Activated CD8-positive, alpha-beta memory T cell treated with anti-CD3 and anti-CD28 coated beads for 24 hours (primary cell): ENCODE data around the gene PPL.
"Not testable (repeated sequence)": the region's sequence is repeated elsewhere in the genome, so short reads cannot be mapped to it uniquely, and the experiment has no call there.

ENCODE experiments used
- DNase-seq: peaks from one replicate; pipeline ENCODE4 v3.0.0-alpha.2; 2020

The PPL gene

GRCh38 chr16:4957720-4958509 is 21.0 kb upstream of the PPL start, which contains the start of gene SEC14L5:
SEC14L5 (plus strand) TSS chr16:4958330; CDS start chr16:4959324, 994 bp downstream.
- peak; percentile 94 for DNase-seq

DNA sequence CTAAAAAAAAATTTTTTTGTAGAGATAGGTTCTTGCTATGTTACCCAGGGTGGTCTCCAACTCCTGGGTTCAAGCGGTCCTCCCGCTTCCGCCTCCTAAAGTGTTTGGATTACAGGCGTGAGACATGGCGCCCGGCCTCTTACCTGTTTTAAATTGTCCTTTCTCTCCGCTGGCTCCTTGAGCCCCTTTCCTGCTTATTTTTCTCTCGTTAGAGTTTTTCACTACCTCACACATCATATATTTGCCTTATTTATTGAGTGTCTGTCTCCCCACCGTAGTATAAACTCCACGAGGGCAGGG is 20.4 kb upstream of the PPL start:
- DNase-seq: no peak

GRCh38 chr16:4954714-4955113 is 17.8 kb upstream of the PPL start:
- no peak for DNase-seq

DNA sequence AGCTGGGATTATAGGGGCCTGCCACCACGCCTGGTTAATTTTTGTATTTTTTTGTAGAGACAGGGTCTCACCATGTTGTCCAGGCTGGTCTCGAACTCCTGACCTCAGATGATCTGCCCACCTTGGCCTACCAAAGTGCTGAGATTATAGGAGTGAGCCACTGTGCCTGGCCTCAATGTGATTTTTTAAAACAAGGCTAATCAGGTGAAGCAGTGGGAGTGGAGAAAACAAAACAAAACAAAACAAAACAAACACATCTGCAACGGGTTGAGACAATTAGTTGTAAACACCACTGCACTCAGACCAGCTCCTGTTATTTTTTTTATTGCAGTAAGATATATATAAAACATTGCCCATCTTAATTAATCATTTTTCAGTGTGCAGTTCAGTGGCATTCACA is 14.6 kb upstream of the PPL start:
- not testable (repeated sequence) for DNase-seq

DNA sequence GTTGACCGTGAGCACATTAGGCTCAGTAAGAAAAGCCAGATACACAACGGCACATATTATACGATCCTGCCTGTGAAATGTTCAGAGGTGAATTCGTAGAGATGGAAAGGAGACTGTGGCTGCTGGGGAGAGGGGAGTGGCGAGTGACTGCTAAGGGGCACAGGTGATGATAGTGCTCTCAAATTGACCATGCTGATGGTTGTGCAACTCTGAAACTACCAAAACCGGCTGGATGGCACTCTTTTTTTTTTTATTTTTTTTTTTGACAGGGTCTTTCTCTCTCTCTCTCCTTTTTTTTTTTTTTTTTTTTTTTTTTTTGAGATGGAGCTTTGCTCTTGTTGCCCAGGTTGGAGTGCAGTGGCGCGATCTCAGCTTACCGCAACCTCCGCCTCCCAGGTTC is 13.0 kb upstream of the PPL start:
- DNase-seq: no peak

DNA sequence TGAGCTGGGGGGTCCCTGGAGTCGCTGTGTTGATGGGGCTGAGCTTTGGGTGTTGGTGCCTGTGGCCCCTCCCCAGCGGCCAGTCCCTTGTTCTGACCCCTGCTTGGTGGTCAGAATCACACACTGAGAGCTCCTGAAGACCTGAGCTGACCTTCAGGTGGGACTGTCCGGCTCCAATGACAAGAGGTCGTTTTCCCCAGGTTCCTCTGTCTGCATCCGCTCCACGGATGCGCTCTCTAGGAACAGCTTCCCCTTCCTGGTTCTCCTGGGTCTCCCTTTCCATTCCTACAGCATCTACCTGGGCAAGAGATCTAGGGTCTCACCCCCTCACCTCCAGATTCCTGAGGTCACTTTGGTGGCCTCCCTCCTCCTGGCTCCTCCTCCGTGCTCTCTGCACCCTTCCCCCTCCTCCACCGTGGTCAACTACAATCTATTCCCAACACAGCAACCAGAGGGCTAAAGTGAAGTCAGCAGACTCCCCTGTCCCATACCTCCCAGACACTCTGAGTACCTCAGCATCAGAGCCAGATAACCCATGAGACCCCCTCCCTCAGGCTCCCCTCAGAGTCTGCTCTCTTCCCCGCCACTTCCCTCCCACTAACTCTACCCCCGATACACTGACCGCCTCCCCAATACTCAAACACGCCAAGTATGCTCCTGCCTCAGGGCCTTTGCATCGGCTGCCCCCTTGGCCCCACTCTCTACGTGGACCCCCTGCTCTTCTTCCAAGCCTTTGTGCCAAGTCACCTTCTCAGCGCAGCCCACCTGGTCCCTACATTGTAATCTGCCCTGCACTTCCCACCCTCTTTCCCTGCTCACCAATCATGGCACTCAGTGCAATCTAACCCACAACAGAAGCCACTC is 12.2 kb upstream of the PPL start:
- DNase-seq: no peak

- no peak for DNase-seq
Observed at GRCh38 chr16:4947722-4948503, 11.0 kb upstream of the PPL start.

GRCh38 chr16:4946917-4947316 is 10.0 kb upstream of the PPL start:
- DNase-seq: no peak

DNA sequence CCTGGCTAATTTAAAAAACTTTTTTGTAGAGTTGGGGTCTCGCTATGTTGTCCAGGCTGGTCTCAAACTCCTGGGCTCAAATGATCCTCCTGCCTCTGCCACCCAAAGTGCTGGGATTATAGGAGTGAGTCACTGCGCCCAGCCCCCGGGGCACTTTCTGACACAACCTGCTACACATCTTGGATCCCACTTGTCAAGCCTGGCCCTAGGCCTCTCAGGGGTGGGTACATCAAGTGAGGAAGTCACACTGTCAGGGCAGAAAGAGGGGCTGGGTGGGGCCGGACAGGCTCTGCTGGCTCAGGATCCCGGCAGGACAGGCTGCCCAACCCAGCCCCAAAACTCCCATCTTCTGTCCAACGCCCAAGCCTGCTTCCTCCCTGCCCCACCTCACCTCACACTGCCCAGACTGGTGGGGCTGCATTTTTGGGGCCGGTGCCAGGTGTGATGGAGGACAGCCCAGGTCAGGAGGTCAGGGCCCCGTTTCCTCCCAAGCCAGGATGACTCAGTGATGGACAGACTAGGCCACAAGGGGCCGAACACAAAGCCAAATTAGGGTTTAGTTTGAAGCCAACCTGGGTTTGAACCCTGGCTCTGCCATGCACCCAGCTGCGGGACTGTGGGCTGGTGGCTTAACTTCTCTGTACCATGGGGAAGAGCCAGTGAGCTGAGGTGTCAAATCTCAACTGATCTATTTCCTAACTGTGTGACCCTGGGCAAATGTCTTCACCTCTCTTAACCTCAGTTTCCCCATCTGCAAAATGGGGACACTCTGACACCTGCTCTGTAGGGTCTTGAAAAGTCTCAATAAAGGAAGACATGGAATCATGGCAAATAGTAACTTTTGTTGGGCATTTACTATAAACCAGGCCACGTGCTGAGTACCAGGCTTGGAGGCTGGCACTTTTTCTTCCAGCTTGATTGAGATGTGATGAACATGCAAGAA is 8.9 kb upstream of the PPL start:
- no peak for DNase-seq

GRCh38 chr16:4944333-4945281 is 7.7 kb upstream of the PPL start:
- no peak for DNase-seq

- no peak for DNase-seq
Observed at GRCh38 chr16:4942481-4942880, 5.5 kb upstream of the PPL start.

DNA sequence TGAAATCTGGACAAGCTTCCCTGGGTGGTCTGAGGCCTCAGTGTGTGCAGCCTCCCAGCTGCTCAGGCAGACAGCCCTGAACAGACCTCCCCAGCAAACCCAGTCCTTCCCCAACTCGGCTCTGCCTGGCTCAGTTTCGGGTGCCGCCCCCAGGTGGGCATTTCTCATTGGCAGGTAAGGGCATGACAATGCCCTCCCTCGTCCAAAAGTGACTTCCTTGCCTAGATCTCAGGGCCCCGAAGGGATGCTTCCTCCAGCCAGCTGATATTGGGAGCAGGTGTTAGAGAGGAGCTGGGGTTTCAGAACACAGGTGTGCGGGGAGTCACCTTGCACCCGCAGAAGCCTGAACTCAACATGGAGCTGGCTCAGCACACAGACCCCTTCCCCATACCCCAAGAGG is 3.8 kb upstream of the PPL start:
- no peak for DNase-seq

DNA sequence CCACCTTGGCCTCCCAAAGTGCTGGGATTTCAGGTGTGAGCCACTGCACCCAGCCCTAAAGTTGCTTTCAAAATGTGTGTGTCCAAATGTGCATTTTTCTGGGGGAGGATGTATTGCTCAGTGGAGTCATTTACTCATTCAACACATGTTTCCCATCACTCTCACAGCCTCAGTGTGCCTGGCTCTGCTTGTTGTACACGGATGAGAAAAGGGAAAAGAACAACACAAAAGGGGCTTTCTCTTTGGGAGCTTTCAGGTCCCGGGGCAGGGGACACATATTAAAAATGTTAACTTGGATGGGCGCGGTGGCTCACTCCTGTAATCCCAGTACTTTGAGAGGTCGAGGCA is 1.7 kb upstream of the PPL start:
- no peak for DNase-seq

GRCh38 chr16:4937782-4938682 is 1.1 kb upstream of the PPL start:
- DNase-seq: no peak

DNA sequence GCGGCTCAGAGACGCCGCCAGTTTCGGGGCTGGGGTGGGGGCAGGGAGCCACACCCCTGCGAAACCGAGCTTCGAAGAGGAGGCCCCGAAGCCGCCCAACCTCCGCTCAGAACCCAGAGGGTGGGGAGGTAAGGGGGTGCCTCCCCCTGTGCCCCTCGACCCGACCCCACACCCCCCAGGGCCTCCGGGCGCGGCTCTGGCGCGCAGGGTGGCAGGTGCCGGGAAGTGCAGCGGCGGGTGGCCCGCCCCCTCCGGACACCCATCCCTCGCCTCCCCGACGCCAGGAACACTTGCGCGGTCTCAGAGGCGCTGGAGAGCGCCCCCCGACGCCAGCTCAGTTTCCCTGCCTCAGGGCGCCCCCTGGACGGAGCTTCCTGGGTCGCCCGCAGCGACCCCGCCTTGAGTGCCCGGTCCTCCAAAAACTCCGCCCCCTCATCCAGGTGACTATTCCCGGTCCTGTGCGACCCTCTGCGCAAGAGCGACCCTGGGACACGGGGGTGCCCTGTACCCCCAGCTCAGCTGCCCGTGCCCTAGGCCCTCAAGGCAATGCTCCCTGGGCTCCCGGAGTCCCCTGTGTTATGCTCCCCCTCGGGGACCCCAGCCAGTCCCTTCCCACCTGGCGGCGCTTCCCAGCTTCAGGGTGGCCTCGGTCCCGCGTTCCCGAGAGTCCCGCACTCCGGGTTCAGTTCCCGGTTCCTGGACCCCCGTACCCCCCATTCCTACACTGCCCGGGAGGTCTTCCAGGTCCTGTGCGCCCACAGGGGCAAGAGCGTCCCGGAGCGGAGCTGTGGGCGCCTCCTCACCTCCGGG is 562 bp downstream of the PPL start:
- peak; percentile 58 for DNase-seq

GRCh38 chr16:4935241-4935855 is 1.6 kb downstream of the PPL start:
- no peak for DNase-seq

DNA sequence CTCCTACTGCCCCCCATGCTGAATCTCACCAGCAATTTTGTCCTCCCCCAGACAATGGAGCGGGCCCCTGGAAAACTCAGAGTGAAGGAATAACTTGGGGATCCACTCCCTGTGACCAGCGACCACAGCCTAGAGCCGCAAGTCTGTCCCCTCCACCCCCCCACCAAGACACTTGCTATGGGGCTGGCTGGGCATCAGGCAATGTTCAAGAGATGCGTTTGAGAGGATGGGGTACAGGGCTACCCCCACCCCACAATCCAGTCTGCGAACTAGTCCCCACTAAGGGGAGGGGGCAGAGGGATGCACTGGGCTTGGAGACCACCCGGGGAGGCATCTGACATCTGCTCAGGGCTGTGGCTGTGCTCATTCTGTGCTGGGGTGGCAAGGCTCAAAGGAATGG is 2.4 kb downstream of the PPL start:
- DNase-seq: no peak

DNA sequence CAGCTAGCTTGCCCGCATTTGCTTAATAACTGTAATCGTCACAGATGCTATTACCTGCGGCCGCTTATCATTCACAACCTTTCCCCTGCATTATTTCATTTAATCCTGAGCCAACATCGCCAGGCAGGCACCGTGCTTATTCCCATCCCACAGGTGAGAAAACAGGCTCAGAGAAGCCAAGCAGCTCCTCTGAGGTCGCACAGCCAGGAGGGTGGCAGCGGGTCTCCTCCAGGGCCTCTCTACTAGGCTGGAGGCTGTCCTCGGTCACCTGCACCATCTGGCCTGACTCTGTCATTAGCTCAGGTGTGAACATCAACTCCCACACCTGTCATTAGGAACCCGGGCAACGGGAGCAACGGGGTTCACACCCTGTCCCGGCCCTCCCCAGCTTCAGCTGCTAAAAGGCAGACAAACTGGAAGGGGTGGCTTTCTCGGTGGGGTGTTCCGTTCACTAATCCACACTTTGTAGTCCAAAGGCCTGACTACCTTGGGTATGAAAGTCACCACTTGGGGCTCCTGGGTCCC is 3.0 kb downstream of the PPL start:
- no peak for DNase-seq

DNA sequence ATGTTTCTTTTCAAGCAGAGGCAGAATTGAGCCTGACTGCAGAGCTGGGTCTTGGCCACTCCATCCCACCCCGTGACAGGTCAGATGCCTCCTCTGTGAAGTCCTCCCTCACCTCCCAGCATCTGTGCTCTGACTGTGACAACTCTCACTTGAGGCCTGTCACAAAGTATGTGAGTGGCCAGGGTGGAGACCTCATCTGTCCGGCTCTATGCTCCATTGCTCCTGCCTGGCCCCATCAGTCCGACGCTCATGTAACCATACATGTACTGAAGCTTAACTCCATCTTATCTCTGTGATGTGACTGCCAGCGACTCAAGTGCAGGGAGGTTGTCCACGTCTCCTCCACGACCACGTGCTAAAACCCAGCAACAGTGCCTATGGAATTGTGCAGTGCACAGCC is 3.5 kb downstream of the PPL start:
- DNase-seq: no peak
